ENCODE measurements around the gene HEPACAM2.
A peak's percentile ranks its signal among the peaks of the same experiment; 100 is the strongest.

HEPACAM2 gene

GRCh38 chr7:93202594-93203250 is 23.5 kb downstream of the HEPACAM2 start:
- DNase-seq = peak in 1 of 3 experiments; percentile 34

GRCh38 chr7:93198472-93198871 is 27.8 kb downstream of the HEPACAM2 start:
- DNase-seq = no peak

DNA sequence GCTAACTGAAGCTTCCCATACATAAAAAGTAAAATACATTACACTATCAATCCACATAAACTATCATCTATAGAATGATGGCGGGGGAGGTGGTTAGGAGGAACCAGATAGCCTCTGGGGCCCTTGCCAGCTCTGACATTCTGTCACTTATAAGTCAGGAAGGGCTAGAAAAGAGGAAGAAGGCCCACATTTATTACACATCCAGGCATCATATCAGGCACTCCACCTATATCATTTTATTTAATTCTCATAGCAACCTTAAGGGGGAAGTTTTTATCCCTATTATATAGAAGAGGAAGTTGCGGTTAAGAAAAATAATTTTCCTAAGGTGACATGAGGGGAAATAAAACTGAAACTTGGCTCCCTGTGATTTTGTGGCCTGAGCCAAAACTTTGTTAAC is 29.9 kb downstream of the HEPACAM2 start:
- no peak for DNase-seq

DNA sequence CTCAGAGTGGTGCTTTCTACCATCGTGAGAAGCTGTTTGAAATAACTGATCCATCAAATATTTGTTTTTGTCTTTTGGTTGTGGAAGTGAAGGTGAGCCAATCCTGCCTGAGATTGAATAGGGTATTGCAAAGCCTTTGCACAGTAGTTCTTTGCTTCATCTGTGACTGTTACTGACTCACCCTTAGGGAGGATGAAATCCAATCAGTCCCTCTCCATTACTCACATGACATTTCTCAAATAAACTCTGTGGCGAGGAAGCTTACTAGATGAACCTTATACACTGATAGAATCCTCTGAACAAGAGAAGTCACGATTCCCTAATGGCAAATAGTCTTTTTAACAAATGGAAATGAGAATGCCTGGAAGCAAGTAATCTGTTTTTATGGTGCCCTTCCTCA is 31.9 kb downstream of the HEPACAM2 start:
- DNase-seq = no peak

- no peak for DNase-seq
Measured at GRCh38 chr7:93188870-93189634, 37.2 kb downstream of the HEPACAM2 start.

GRCh38 chr7:93185303-93186027 is 40.8 kb downstream of the HEPACAM2 start:
- no peak for DNase-seq

- no peak for DNase-seq
Measured at GRCh38 chr7:93179173-93179572, 47.1 kb downstream of the HEPACAM2 start.

DNA sequence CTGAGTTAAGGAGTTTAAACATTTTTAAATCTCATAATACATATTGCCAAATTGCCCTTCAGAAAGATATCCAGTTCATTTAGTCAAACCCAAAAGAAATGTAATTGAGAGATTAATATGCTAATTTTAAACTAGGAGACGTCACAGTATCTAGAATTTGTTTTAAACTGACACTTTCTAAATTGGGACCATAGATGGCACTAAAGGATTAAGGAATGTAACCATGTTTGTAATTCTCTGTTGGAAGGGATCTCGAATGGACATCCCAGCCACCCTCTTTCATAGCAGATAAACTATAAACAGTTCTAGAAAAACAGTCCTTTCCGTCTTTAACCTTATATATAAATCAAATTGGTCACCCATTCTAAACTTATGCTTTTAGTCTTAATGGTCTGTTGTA is 48.1 kb downstream of the HEPACAM2 start:
- DNase-seq = peak in 2 of 3 experiments; percentile 6 to 82

DNA sequence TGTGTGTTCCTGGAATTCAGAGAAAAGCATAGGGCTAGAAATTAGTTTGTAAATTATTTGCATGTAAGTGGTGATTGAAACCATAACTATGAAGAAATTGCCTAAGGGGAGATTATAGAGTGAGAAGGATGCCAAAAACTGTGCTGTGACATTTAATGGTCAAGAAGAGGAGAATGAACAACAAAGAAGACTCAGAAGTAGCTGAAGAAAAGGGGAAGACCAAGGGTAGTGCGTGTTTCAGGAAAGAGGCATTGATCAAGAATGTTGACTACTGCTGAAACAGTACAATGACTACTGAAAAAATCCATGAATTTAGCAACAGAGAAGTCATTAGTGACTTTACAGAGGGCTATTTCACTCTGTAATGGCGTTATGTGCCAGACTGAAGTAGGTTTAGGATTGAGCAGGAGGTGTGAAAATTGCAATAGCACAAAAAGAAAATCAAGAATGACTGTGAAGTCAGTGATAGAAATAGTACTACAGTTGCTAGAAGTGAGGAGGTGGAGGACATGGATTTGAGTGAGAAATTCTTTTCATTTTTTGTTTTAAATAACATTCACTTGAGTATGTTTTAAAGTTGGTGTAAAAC is 49.2 kb downstream of the HEPACAM2 start:
- DNase-seq = no peak

GRCh38 chr7:93175219-93175618 is 51.0 kb downstream of the HEPACAM2 start:
- DNase-seq = no peak

DNA sequence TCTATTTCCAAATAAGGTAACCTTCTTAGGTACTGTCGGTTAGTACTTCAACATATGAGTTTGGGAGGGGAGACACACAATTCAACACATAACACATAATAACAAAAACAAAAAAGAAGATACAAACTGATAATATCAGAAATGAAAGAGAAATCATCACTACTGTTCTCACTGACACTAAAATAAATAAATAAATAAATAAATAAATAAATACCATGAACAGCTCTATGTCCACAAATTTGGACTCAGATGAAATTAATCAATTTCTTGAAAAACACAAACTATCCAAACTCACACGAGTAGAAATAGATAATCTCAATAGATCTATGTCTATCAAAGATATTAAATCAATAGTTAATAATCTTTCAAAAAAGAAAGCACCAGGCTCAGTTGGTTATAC is 53.6 kb downstream of the HEPACAM2 start:
- DNase-seq = no peak

- no peak for DNase-seq
Measured at GRCh38 chr7:93171606-93172226, 54.6 kb downstream of the HEPACAM2 start.

DNA sequence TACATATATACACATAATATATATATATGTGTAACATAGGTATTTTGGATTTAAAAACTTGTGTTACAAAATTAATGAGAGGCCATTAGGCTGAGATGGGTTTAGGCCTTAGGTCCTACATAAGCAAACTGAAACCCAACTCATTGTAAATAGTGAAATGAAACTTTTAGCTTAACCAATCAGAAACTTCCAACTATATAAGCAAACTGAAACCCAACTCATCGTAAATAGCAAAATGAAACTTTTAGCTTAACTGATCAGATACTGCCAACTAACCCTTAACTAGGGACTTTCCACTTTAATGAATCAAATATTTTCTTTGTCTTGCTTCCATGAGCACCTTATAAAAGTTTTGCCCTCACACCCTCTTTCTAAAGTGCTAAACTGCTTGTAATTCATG is 60.8 kb downstream of the HEPACAM2 start:
- no peak for DNase-seq

- DNase-seq = no peak
Measured at GRCh38 chr7:93164766-93165165, 61.5 kb downstream of the HEPACAM2 start.

GRCh38 chr7:93161181-93161762 is 65.0 kb downstream of the HEPACAM2 start:
- no peak for DNase-seq

- DNase-seq = no peak
Measured at GRCh38 chr7:93160410-93160809, 65.9 kb downstream of the HEPACAM2 start.

DNA sequence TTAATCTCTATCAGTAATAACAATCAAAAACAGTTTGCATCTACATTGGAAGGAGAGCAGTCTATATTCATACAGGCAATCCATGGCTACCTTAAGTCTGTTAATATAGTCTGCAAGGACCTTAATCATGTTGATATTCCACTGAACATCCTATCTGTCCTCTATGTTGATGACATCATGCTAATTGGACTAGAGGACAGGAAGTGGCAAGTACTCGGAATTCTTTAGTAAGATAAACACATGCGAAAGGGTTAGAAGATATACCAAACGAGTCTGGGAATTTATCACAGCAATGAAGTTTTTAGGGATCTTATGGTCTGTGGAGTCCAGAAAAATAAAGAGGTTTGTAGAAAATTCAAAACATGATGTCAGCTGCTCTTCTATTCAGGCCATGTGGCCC is 66.8 kb downstream of the HEPACAM2 start:
- no peak for DNase-seq

DNA sequence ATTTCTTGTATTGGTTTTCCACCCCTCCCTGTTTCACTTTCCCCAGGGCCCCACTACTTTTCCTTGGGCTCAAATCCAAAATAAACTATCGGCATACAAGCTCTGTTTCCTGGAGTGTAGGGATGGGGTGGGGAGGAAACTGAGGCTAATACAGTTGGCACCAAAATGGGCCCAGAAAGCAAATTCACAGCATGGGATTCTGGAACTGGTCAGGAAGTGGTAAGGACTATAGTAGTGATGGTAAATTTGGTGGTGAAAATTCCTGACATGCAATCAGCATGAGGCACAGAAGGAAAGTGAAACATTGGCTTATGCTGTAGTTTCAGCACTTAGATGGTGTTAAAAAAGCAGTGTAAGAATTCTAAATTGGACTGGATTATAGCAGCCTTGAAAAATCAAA is 69.4 kb downstream of the HEPACAM2 start:
- no peak for DNase-seq

- no peak for DNase-seq
Measured at GRCh38 chr7:93150200-93150835, 76.0 kb downstream of the HEPACAM2 start.

DNA sequence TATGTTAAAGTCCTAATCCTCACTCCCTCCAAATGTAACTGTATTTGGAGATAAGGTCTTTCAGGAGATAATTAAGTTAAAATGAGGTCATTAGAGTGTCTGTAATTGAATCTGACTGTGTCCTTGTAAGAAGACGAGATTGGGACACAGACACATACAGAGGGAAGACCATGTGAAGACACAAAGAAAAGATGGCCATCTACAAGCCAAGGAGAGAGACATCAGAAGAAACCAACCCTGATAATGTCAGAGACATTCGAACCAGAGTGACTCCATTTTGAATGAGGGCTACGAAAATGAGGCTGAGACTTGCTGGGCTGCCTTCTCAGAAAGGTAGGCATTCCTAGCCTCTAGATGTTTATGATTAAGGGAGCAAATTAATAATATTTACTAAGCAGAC is 77.5 kb downstream of the HEPACAM2 start:
- DNase-seq = no peak

- DNase-seq = peak in 1 of 3 experiments; percentile 60
Measured at GRCh38 chr7:93148144-93148543, 78.1 kb downstream of the HEPACAM2 start, which contains the start of gene SAMD9L. SAMD9L (minus strand) TSS chr7:93148385; CDS start chr7:93135971, 12,414 bp downstream.

DNA sequence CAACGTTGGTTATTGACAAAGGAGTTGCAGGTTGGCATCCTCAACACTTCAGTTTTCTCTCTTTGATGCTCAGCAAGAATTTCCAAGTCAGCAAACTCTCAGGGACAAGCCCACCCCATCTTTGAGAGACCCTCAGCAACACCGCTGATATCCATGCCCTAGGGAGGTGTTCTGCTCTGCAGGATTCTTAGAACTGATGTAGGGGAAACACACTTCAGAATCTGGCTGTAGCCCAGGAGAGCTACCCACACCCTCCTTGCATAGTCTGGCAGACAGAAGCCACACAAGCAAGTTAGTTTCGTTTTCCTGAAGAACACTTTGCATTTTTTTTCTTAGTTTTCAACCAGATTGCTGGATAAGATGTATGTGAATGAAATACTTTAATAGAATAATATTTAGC is 78.9 kb downstream of the HEPACAM2 start:
- peak in 1 of 3 experiments; percentile 59 for DNase-seq

Data from NCI-H1417 (cell line).